Endothelial cell of umbilical vein (primary cell): ENCODE data around the gene CRTC1. TPM values are rescaled to one million over a fixed set of nuclear protein-coding genes. Genes with fewer than 3 reads are reported as not detected.

Experiments
- BruUV-seq: library from RNA; stranded (reverse); fragments of 400-500 nt; replicated peaks from 2 replicates; lab custom pipeline; 2021; lab: Mats Ljungman, UMichigan
- CTCF ChIA-PET: fragments of 300-600, 350-600 bp; sonication (Branson Sonifier 250); formaldehyde crosslinking; loops from one replicate; lab custom pipeline; 2021; ENCODE audit warnings: antibody characterized with exemption, inconsistent platforms; lab: Charles Lee
- POLR2A ChIA-PET: fragments of 300-600, 350-600 bp; sonication (Branson Sonifier 250); formaldehyde crosslinking; loops from one replicate; lab custom pipeline; 2021; ENCODE audit warnings: antibody characterized with exemption, inconsistent platforms; lab: Charles Lee
- DNase-seq: peaks from one replicate; pipeline ENCODE4 v3.0.0-alpha.2; 2011; ENCODE audit warnings: low read depth, low spot score
- FAIRE-seq: peaks from 2 replicates; lab custom pipeline; 2011; peaks lifted over from hg19 to GRCh38; lab: Jason Lieb, UNC
- H2AFZ ChIP-seq: 2 replicates; pipeline ENCODE4 v1.6.0; 2012; ENCODE audit warnings: low read depth, low read length, control low read depth, inconsistent platforms
- H3K27ac ChIP-seq: 2 replicates; pipeline ENCODE4 v1.5.1; 2011; ENCODE audit warnings: low read depth, mild to moderate bottlenecking, control low read depth, low read length, moderate library complexity; ENCODE audit not compliant: insufficient read depth
- H3K27me3 ChIP-seq, 2 experiments: 2 replicates each; pipeline versions ENCODE4 v1.6.0 to v1.6.1; 2011; ENCODE audit warnings: low read length in 2 of 2, mixed read lengths in 1 of 2; ENCODE audit not compliant: control insufficient read depth in 2 of 2, insufficient read depth in 2 of 2
- H3K36me3 ChIP-seq, 2 experiments: 2 replicates in 1 of 2; 3 replicates in 1 of 2; pipeline ENCODE4 v1.5.1; 2011; ENCODE audit warnings: low read length in 2 of 2, mild to moderate bottlenecking in 1 of 2, moderate library complexity in 1 of 2; ENCODE audit not compliant: control insufficient read depth in 2 of 2, insufficient read depth in 2 of 2; ENCODE audit errors: extremely low read depth in 1 of 2
- H3K4me1 ChIP-seq: 3 replicates; pipeline ENCODE4 v1.5.1; 2011; ENCODE audit warnings: mild to moderate bottlenecking, low read length; ENCODE audit not compliant: control insufficient read depth, insufficient read depth; ENCODE audit errors: extremely low read depth
- H3K4me2 ChIP-seq: 2 replicates; pipeline ENCODE4 v1.6.1; 2011; ENCODE audit warnings: low read length, control low read depth, mixed read lengths; ENCODE audit not compliant: insufficient read depth
- H3K4me3 ChIP-seq, 3 experiments: fragments of 200-600 bp in 1 of 3; sonication (generic), shearing (Covaris generic) in 1 of 3; replicated peaks in 1 of 3; 2 replicates each; pipeline ENCODE4 v1.5.1; 2011 to 2016; ENCODE audit warnings: control low read depth in 3 of 3, low read length in 3 of 3, mild to moderate bottlenecking in 2 of 3, inconsistent platforms in 1 of 3, low read depth in 1 of 3, moderate library complexity in 1 of 3; ENCODE audit not compliant: insufficient read depth in 1 of 3
- H3K79me2 ChIP-seq: 2 replicates; pipeline ENCODE4 v1.6.0; 2012; ENCODE audit warnings: low read length, inconsistent platforms; ENCODE audit not compliant: control insufficient read depth, insufficient read depth
- H3K9ac ChIP-seq: replicated peaks from 2 replicates; pipeline ENCODE3; 2011; ENCODE audit warnings: low read length, control low read depth; ENCODE audit not compliant: insufficient read depth; ENCODE audit errors: extremely low read depth
- H3K9me1 ChIP-seq: replicated peaks from 3 replicates; pipeline ENCODE4 v1.6.0; 2011; ENCODE audit warnings: mild to moderate bottlenecking, low read length; ENCODE audit not compliant: control insufficient read depth, insufficient read depth; ENCODE audit errors: extremely low read depth
- H3K9me3 ChIP-seq: replicated peaks from 2 replicates; pipeline ENCODE4 v1.5.1; 2012; ENCODE audit warnings: low read length, inconsistent platforms; ENCODE audit not compliant: control insufficient read depth, insufficient read depth
- H4K20me1 ChIP-seq: replicated peaks from 2 replicates; pipeline ENCODE3; 2011; ENCODE audit warnings: mild to moderate bottlenecking, low read length; ENCODE audit not compliant: control insufficient read depth, insufficient read depth; ENCODE audit errors: extremely low read depth
- CTCF ChIP-seq, 2 donors: IDR thresholded peaks; 1 replicate in 1 of 2; 2 replicates in 1 of 2; pipeline ENCODE4 v1.5.1; 2011; ENCODE audit warnings: low read length in 2 of 2, mild to moderate bottlenecking in 2 of 2, moderate library complexity in 2 of 2, control low read depth in 1 of 2, inconsistent platforms in 1 of 2, low read depth in 1 of 2; ENCODE audit not compliant: insufficient read depth in 1 of 2; ENCODE audit errors: extremely low read depth in 1 of 2
- EZH2 ChIP-seq: IDR thresholded peaks from 2 replicates; pipeline ENCODE4 v1.6.1; 2012; ENCODE audit warnings: borderline replicate concordance, low read depth, mild to moderate bottlenecking, moderate library complexity, low read length, inconsistent platforms; ENCODE audit not compliant: severe bottlenecking
- FOS ChIP-seq: IDR thresholded peaks from 2 replicates; pipeline ENCODE4 v1.6.1; 2011; ENCODE audit warnings: mild to moderate bottlenecking, low read length, moderate library complexity, borderline replicate concordance; ENCODE audit not compliant: insufficient read depth
- GATA2 ChIP-seq: IDR thresholded peaks from 2 replicates; pipeline ENCODE4 v1.7.0; 2011; ENCODE audit warnings: low read depth, mild to moderate bottlenecking, moderate library complexity, mixed read lengths, low read length; ENCODE audit not compliant: insufficient read length, insufficient read depth
- JUN ChIP-seq: IDR thresholded peaks from 2 replicates; pipeline ENCODE4 v1.6.1; 2011; ENCODE audit warnings: borderline replicate concordance, low read depth; ENCODE audit not compliant: insufficient read length, insufficient read depth
- MAX ChIP-seq: IDR thresholded peaks from 2 replicates; pipeline ENCODE4 v1.6.1; 2011; ENCODE audit not compliant: insufficient read depth, insufficient read length
- MYC ChIP-seq: IDR thresholded peaks from one replicate; pipeline ENCODE4 v1.6.1; 2011; ENCODE audit warnings: mild to moderate bottlenecking, low read depth, low read length
- POLR2A ChIP-seq: IDR thresholded peaks from 2 replicates; pipeline ENCODE4 v1.6.1; 2012; ENCODE audit warnings: low read depth, mild to moderate bottlenecking, control low read depth, low read length
- POLR2AphosphoS5 ChIP-seq: IDR thresholded peaks from 2 replicates; pipeline ENCODE4 v1.6.1; 2012; ENCODE audit warnings: low read depth, mild to moderate bottlenecking, control low read depth, low read length, moderate library complexity; ENCODE audit not compliant: insufficient read depth
- dilution Hi-C: fragments of 300-500 bp; cut with MboI; formaldehyde crosslinking; loops from one replicate; pipeline ENCODE4 v1.15.0; 2019; ENCODE audit warnings: low sequenced_read_pairs; ENCODE audit not compliant: extremely low pct_ligation_motif_present
- intact Hi-C: fragments of 100-400 bp; cut with micrococcal nuclease; formaldehyde crosslinking; loops from one replicate; pipeline ENCODE4 v1.10.0; 2022
- polyA plus RNA-seq, 4 experiments: library from polyadenylated mRNA; depleted of rRNA in 3 of 4; stranded (reverse) in 3 of 4; unstranded in 1 of 4; fragments of >200 nt; gene quantifications; 2 replicates each; pipeline versions ENCODE4 v1.2.1 to v1.2.3, GENCODE V29; 2011 to 2012; ENCODE audit warnings: missing spikeins in 1 of 4
- total RNA-seq: library from RNA; stranded (reverse); gene quantifications from 2 replicates; pipeline ENCODE4 v1.2.3, GENCODE V29; 2021

CRTC1 gene
- total and polyA plus RNA-seq, 2 donors (not counting 3 experiments of a cell fraction or from before 2014, with no cell fraction given): 4.2 to 11.4 TPM

GRCh38 chr19:18700501-18701249, 17.2 kb downstream of the CRTC1 start:
- CTCF ChIA-PET: interaction anchor here (0.8 to 1.3 kb wide), 2 partner anchors 9 to 10 kb away, joined by 3 to 4 read pairs; no protein-coding TSS in a partner anchor
- Histone ChIP-seq H3K4me2 (peak overlapping the region; percentile 64), H3K79me2 (no peaks in the 10 kb centered on the region), H4K20me1 (no peaks in the 10 kb centered on the region), H2AFZ (peak overlapping the region; percentile 45), H3K27ac (no peak overlapping the region), H3K9ac (no peak overlapping the region), H3K36me3 (no peaks in the 10 kb centered on the region), H3K9me1 (no peaks in the 10 kb centered on the region), H3K27me3 (no peaks in the 10 kb centered on the region), H3K9me3 (no peaks in the 10 kb centered on the region), H3K4me1 (peaks cover 3% of the 10 kb centered on the region), H3K4me3 (peak overlapping the region in 2 of 3 experiments; percentile 9 to 15)
- POLR2A ChIA-PET: no interaction called here
- DNase-seq: peak; percentile 43
- TF ChIP-seq GATA2: no peak
- no peak for TF ChIP-seq POLR2A
- TF ChIP-seq CTCF (IDR thresholded peaks at IDR 0.05; ENCODE audit: extremely low read depth in 1 of 2, insufficient read depth in 1 of 2, low read depth in 1 of 2, low read length in 2 of 2): no peak
- TF ChIP-seq JUN: no peak
- TF ChIP-seq POLR2AphosphoS5: no peak
- TF ChIP-seq MYC: no peak
- no peak for TF ChIP-seq FOS
- TF ChIP-seq EZH2: no peak
- TF ChIP-seq MAX: no peak
- BruUV-seq: no TSS peak
- intact Hi-C loops (no loop called here), dilution Hi-C loops (no loop called here)
- peak; percentile 48 for FAIRE-seq
